Mesendoderm (in vitro differentiated cells): Measurements from ENCODE around the gene TMEM171.

Experiments
- DNase-seq: peaks from one replicate; pipeline ENCODE4 v3.0.0; 2013
- H2AK5ac ChIP-seq: 2 replicates; pipeline ENCODE4 v1.6.1; 2013; ENCODE audit warnings: low read length, inconsistent platforms
- H2BK120ac ChIP-seq: 2 replicates; pipeline ENCODE4 v1.6.1; 2013; ENCODE audit warnings: low read depth, mild to moderate bottlenecking, low read length, moderate library complexity, mixed read lengths
- H2BK15ac ChIP-seq: replicated peaks from 2 replicates; pipeline ENCODE4 v1.6.1; 2013; ENCODE audit warnings: low read depth, mild to moderate bottlenecking, moderate library complexity
- H2BK5ac ChIP-seq: 2 replicates; pipeline ENCODE4 v1.6.1; 2013; ENCODE audit warnings: low read length, inconsistent platforms
- H3K18ac ChIP-seq: 2 replicates; pipeline ENCODE4 v1.6.1; 2013; ENCODE audit warnings: mild to moderate bottlenecking, low read length, mixed read lengths
- H3K23ac ChIP-seq: one replicate; pipeline ENCODE4 v1.6.1; 2013; ENCODE audit warnings: low read length
- H3K27ac ChIP-seq: 2 replicates; pipeline ENCODE4 v1.5.1; 2013; ENCODE audit warnings: low read depth, mild to moderate bottlenecking, inconsistent platforms, low read length, moderate library complexity
- H3K27me3 ChIP-seq: 2 replicates; pipeline ENCODE4 v1.6.1; 2013; ENCODE audit warnings: low read length, control low read depth, mild to moderate bottlenecking, inconsistent platforms; ENCODE audit not compliant: insufficient read depth, poor library complexity
- H3K36me3 ChIP-seq: 2 replicates; pipeline ENCODE4 v1.6.1; 2013; ENCODE audit warnings: low read length, inconsistent platforms; ENCODE audit not compliant: control insufficient read depth, insufficient read depth
- H3K4ac ChIP-seq: one replicate; pipeline ENCODE4 v1.6.1; 2013; ENCODE audit warnings: low read depth, mild to moderate bottlenecking, low read length, moderate library complexity
- H3K4me1 ChIP-seq: 2 replicates; pipeline ENCODE4 v1.6.1; 2013; ENCODE audit warnings: low read depth, low read length, inconsistent platforms; ENCODE audit not compliant: control insufficient read depth
- H3K4me2 ChIP-seq: 2 replicates; pipeline ENCODE4 v1.6.1; 2013; ENCODE audit warnings: low read length
- H3K4me3 ChIP-seq: 2 replicates; pipeline ENCODE4 v1.5.1; 2013; ENCODE audit warnings: mild to moderate bottlenecking, low read length
- H3K56ac ChIP-seq: one replicate; pipeline ENCODE4 v1.6.1; 2013; ENCODE audit warnings: low read length
- H3K79me1 ChIP-seq: 2 replicates; pipeline ENCODE4 v1.6.1; 2013; ENCODE audit warnings: low read length, inconsistent platforms
- H3K79me2 ChIP-seq: 2 replicates; pipeline ENCODE4 v1.6.1; 2013; ENCODE audit warnings: mild to moderate bottlenecking, low read length; ENCODE audit not compliant: control insufficient read depth, insufficient read depth
- H3K9ac ChIP-seq: 2 replicates; pipeline ENCODE4 v1.6.1; 2013; ENCODE audit warnings: low read length, inconsistent platforms
- H4K5ac ChIP-seq: one replicate; pipeline ENCODE4 v1.6.1; 2013; ENCODE audit warnings: low read length
- H4K8ac ChIP-seq: one replicate; pipeline ENCODE4 v1.6.1; 2013; ENCODE audit warnings: low read depth, mild to moderate bottlenecking, control low read depth, low read length, moderate library complexity
- WGBS: extraction: QIAGEN DNeasy Blood & Tissue Kit; methylation state at CpG from one replicate; pipeline ENCODE4 v1.1.7; 2013; ENCODE audit warnings: low lambda C conversion rate, missing lambda C conversion rate; ENCODE audit not compliant: insufficient coverage; ENCODE audit errors: extremely low coverage; 5-methylcytosine and 5-hydroxymethylcytosine counted together

TMEM171 gene

DNA sequence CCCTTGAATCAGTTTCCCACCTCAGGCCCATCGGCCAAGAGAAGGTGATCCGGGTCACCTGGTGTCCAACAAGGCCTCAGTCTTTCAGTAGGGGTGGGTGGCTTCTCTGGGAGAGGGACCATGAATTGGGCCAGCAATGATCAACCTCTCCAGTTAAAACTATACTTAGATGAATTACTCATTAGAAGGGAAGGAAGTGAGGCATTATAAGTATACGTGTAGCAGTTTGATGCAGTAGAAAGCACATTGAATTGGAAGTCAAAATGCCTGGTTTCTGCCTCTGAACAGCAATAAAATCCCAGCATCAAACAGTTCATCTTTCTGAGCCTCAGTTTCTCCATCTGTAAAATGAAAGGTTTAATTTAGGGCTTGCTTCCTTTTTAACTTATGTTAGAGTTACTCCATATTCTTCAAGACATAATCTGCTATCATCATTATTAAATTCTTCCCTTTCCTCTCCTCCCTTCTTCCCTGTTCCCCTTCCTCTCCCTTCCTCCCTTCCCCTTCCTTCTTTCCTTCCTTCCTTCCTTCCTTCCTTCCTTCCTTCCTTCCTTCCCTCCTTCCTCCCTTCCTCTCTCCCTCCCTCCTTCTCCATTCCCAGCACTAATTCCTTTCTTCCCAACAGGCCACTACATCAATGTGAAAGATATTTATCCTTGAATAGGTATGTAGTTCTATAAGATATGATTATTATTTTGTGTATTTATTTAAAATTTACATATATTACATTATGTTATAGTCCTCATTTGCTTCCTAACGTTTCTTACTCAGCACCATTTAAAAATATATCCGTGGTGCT, 34.0 kb downstream of the TMEM171 start:
- no CpG with 5 or more reads among the region's 5 CpGs for WGBS
- Histone ChIP-seq H2BK120ac (no peak overlapping the region), H3K79me2 (no peaks in the 10 kb centered on the region), H2AK5ac (no peak overlapping the region), H3K27me3 (no peaks in the 10 kb centered on the region), H4K8ac (no peak overlapping the region), H2BK5ac (no peak overlapping the region), H3K18ac (no peak overlapping the region), H3K9ac (no peak overlapping the region), H3K4ac (no peak overlapping the region), H3K4me2 (no peak overlapping the region), H2BK15ac (no peak overlapping the region), H3K36me3 (no peaks in the 10 kb centered on the region), H3K27ac (no peak overlapping the region), H3K79me1 (no peaks in the 10 kb centered on the region), H4K5ac (no peak overlapping the region), H3K56ac (no peak overlapping the region), H3K4me3 (no peak overlapping the region), H3K23ac (no peak overlapping the region), H3K4me1 (no peaks in the 10 kb centered on the region)
- no peak for DNase-seq

DNA sequence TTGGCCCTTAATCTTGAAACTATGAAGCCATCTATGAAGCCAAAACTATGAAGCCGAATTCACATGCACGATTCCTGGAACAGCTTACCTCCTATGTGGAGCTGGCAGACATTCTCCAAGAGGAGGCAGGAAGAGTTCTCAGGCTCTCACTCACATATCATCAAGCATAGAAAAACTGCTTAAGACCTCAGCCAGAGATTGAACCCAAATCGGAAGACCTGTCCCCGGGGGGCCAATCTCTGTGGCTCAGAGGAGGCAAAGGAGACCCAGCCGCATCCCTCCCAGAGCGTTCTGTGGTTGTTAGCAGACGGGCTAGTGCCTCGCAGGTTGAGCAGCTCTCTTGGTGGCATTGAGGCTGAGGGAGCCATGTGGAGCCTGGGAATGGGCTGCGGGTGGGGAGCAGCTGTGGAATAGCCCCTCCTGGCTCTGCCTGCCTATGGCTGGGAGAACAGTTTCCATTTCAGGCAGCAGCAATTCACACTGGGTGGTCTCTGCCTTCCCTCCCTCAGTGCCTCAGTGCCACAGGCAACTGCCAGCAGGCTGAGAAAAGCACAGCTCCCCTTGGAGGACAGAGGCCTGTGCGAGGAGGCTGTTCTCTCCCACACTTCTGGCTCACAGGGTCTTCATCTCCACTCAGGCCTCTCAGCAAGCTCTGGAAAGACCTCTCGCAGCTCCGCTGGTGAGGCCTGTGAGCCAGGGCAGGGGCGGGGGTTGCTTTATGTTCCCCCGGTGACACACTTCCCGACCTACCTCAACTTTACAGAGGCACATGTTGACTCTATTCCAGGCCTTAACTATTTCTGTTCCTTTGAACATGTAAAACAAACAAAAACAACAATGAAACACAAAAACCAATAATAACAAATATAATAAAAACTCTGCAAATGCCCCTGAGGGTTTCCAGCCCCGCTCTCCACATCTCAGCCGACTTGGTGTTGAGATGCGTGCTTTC, 35.2 kb downstream of the TMEM171 start:
- WGBS: no CpG with 5 or more reads among the region's 18 CpGs
- no peak overlapping the region for H4K8ac ChIP-seq
- H3K4me1 ChIP-seq: no peaks in the 10 kb centered on the region
- no peak overlapping the region for H3K9ac ChIP-seq
- no peak overlapping the region for H3K27ac ChIP-seq
- no peak overlapping the region for H2BK15ac ChIP-seq
- no peaks in the 10 kb centered on the region for H3K79me2 ChIP-seq
- no peak overlapping the region for H3K4me3 ChIP-seq
- no peak overlapping the region for H2BK120ac ChIP-seq
- peak; percentile 7 for DNase-seq
- H3K18ac ChIP-seq: no peak overlapping the region
- no peaks in the 10 kb centered on the region for H3K36me3 ChIP-seq
- H3K23ac ChIP-seq: no peak overlapping the region
- H2AK5ac ChIP-seq: no peak overlapping the region
- H2BK5ac ChIP-seq: no peak overlapping the region
- H3K27me3 ChIP-seq: no peaks in the 10 kb centered on the region
- no peaks in the 10 kb centered on the region for H3K79me1 ChIP-seq
- H3K4me2 ChIP-seq: no peak overlapping the region
- no peak overlapping the region for H3K56ac ChIP-seq
- no peak overlapping the region for H4K5ac ChIP-seq
- no peak overlapping the region for H3K4ac ChIP-seq

- H4K8ac ChIP-seq: no peak overlapping the region
- WGBS: no CpG with 5 or more reads among the region's 6 CpGs
- H3K79me2 ChIP-seq: no peaks in the 10 kb centered on the region
Measured at GRCh38 chr5:73157414-73158303, 37.3 kb downstream of the TMEM171 start.

GRCh38 chr5:73158313-73158712, 37.9 kb downstream of the TMEM171 start:
- H2BK5ac ChIP-seq: no peak overlapping the region
- H3K4me1 ChIP-seq: no peaks in the 10 kb centered on the region
- no peak overlapping the region for H3K56ac ChIP-seq
- H4K8ac ChIP-seq: no peak overlapping the region
- H3K23ac ChIP-seq: no peak overlapping the region
- H3K36me3 ChIP-seq: no peaks in the 10 kb centered on the region
- H3K27me3 ChIP-seq: no peaks in the 10 kb centered on the region
- no peak overlapping the region for H4K5ac ChIP-seq
- H3K4ac ChIP-seq: no peak overlapping the region
- H3K4me3 ChIP-seq: no peak overlapping the region
- H3K79me2 ChIP-seq: no peaks in the 10 kb centered on the region
- no peak overlapping the region for H2BK120ac ChIP-seq
- WGBS: no CpG with 5 or more reads among the region's 4 CpGs
- H3K79me1 ChIP-seq: no peaks in the 10 kb centered on the region
- H3K18ac ChIP-seq: no peak overlapping the region
- H2AK5ac ChIP-seq: no peak overlapping the region
- H3K27ac ChIP-seq: no peak overlapping the region
- no peak overlapping the region for H2BK15ac ChIP-seq
- no peak overlapping the region for H3K4me2 ChIP-seq
- H3K9ac ChIP-seq: no peak overlapping the region
- no peak for DNase-seq

More at GRCh38 chr5:73157414-73158303, 37.3 kb downstream of the TMEM171 start:
- Histone ChIP-seq H3K4me3 (no peak overlapping the region), H4K5ac (no peak overlapping the region), H3K4ac (no peak overlapping the region), H2BK15ac (no peak overlapping the region), H3K23ac (no peak overlapping the region), H2BK120ac (no peak overlapping the region), H3K79me1 (no peaks in the 10 kb centered on the region), H2BK5ac (no peak overlapping the region), H2AK5ac (no peak overlapping the region), H3K56ac (no peak overlapping the region), H3K36me3 (no peaks in the 10 kb centered on the region), H3K27me3 (no peaks in the 10 kb centered on the region), H3K18ac (no peak overlapping the region), H3K27ac (no peak overlapping the region), H3K9ac (no peak overlapping the region), H3K4me1 (no peaks in the 10 kb centered on the region), H3K4me2 (no peak overlapping the region)
- DNase-seq: peak; percentile 36

DNA sequence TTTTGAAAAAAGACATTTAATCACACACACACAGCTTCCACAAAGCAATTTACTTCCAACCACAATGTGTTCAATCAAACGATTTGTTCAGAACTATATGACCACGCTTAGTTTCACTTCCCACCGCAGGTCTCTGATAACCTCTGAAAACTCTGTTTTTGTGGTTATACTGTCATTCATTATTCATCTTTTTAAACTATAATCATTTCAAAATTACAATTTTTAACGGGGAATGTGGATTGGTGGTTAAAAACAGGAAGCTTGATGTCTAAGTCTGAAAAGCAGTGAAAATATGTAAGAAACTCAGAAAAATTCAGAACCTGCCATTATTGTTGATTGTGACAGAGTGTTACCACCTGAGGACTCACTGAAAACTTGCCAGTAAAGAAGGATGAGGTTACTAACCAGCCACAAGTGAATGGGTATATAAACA, 39.9 kb downstream of the TMEM171 start:
- Histone ChIP-seq H2BK15ac (no peak overlapping the region), H2BK5ac (no peak overlapping the region), H3K79me2 (no peaks in the 10 kb centered on the region), H3K27me3 (no peaks in the 10 kb centered on the region), H4K5ac (no peak overlapping the region), H2BK120ac (no peak overlapping the region), H3K27ac (no peak overlapping the region), H3K79me1 (no peaks in the 10 kb centered on the region), H3K4me3 (no peak overlapping the region), H4K8ac (no peak overlapping the region), H3K36me3 (no peaks in the 10 kb centered on the region), H3K56ac (no peak overlapping the region), H3K18ac (no peak overlapping the region), H2AK5ac (no peak overlapping the region), H3K23ac (no peak overlapping the region), H3K4me1 (no peaks in the 10 kb centered on the region), H3K9ac (no peak overlapping the region), H3K4ac (no peak overlapping the region), H3K4me2 (no peak overlapping the region)
- no peak for DNase-seq
- WGBS: 100% methylated on average over 1 of the region's 4 CpGs
